Sigmoid colon (tissue), 3 donors: ENCODE results near the gene DEFB124.
"Not testable (repeated sequence)": the region's sequence is repeated elsewhere in the genome, so short reads cannot be mapped to it uniquely, and the experiment has no call there.

ENCODE experiments used
- CTCF ChIP-seq, 4 experiments: fragments of 450-650 bp in 3 of 4; fragments of 200-600 bp in 1 of 4; IDR thresholded peaks; one replicate each; pipeline ENCODE4 v1.5.1; 2016 to 2019; ENCODE audit warnings: antibody characterized with exemption in 4 of 4, mild to moderate bottlenecking in 3 of 4, moderate library complexity in 2 of 4
- POLR2A ChIP-seq, 2 donors: fragments of 450-650 bp; IDR thresholded peaks; one replicate each; pipeline ENCODE4 v1.6.1; 2016; ENCODE audit warnings: antibody characterized with exemption in 2 of 2, mild to moderate bottlenecking in 2 of 2, moderate library complexity in 2 of 2

GRCh38 chr20:31470946-31471345 lies 4.0 kb downstream of the DEFB124 start:
- TF ChIP-seq POLR2A, CTCF (IDR thresholded peaks at IDR 0.05): not testable (repeated sequence)
